Measurements from ENCODE around the gene TTI1. TPM values are rescaled to one million over a fixed set of nuclear protein-coding genes. Genes with fewer than 3 reads are reported as not detected.

The TTI1 gene
- polyA plus RNA-seq, 1 donor from 2014 or later, result 20.0 TPM

DNA sequence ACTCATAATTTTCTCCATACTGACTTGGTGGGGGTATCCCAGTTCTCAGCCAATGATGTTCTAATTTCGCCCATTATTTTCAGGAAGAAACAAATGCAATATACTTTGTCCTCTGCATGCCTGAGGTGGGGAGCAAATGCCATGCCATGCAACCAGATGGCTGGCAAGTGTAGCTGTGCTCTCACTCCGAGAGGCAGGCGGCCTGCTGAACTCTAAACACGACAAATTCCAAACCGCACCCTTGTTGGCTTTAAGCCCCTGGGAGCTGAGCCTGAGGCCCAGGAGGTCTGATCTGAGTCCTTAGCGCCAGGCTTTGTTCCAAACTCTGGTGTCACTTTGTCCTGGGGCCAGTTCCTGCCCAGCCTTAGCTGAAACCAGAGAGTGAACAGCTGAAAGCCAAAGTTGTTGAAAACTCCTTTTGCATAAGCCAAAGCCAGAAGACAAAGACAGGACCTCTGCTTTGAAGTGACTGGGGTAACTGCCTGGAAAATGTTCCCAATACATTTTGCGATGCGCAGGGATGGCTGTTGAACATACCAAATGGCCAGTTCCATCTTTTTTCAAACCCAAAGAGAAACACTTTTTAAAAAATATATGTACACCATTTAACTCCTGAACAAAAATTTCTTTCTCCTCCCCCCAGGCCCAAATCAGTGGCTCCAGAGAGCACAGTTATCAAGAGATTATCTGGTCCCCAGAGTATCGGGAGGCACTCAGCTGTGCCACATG is 46.2 kb downstream of the TTI1 start:
- no peak overlapping the region for H2AFZ ChIP-seq (ENCODE audit: low read depth, low read length)
- H3K36me3 ChIP-seq (ENCODE audit: insufficient read depth, low read length), result no peaks in the 10 kb centered on the region
- H4K20me1 ChIP-seq (ENCODE audit: insufficient read depth), result no peaks in the 10 kb centered on the region
- H3K9me3 ChIP-seq (ENCODE audit: low read length), result no peaks in the 10 kb centered on the region
- TF ChIP-seq MXI1 (conservative IDR thresholded peaks at IDR 0.05; ENCODE audit: poor library complexity, severe bottlenecking), result no peak
- no peak for TF ChIP-seq EP300 (conservative IDR thresholded peaks at IDR 0.05; ENCODE audit: poor library complexity, severe bottlenecking)
- TF ChIP-seq CTCF (IDR thresholded peaks at IDR 0.05; ENCODE audit: poor library complexity, severe bottlenecking), result no peak
- TF ChIP-seq POLR2AphosphoS5 (IDR thresholded peaks at IDR 0.05), result no peak
- TF ChIP-seq TAF1 (IDR thresholded peaks at IDR 0.05; ENCODE audit: low read depth), result no peak
- no peak for TF ChIP-seq SMC3 (conservative IDR thresholded peaks at IDR 0.05; ENCODE audit: poor library complexity)
- no peak for TF ChIP-seq EZH2 (IDR thresholded peaks at IDR 0.05; ENCODE audit: borderline replicate concordance, insufficient read depth, low read length, poor library complexity, severe bottlenecking)
- TF ChIP-seq, protein P1, sequence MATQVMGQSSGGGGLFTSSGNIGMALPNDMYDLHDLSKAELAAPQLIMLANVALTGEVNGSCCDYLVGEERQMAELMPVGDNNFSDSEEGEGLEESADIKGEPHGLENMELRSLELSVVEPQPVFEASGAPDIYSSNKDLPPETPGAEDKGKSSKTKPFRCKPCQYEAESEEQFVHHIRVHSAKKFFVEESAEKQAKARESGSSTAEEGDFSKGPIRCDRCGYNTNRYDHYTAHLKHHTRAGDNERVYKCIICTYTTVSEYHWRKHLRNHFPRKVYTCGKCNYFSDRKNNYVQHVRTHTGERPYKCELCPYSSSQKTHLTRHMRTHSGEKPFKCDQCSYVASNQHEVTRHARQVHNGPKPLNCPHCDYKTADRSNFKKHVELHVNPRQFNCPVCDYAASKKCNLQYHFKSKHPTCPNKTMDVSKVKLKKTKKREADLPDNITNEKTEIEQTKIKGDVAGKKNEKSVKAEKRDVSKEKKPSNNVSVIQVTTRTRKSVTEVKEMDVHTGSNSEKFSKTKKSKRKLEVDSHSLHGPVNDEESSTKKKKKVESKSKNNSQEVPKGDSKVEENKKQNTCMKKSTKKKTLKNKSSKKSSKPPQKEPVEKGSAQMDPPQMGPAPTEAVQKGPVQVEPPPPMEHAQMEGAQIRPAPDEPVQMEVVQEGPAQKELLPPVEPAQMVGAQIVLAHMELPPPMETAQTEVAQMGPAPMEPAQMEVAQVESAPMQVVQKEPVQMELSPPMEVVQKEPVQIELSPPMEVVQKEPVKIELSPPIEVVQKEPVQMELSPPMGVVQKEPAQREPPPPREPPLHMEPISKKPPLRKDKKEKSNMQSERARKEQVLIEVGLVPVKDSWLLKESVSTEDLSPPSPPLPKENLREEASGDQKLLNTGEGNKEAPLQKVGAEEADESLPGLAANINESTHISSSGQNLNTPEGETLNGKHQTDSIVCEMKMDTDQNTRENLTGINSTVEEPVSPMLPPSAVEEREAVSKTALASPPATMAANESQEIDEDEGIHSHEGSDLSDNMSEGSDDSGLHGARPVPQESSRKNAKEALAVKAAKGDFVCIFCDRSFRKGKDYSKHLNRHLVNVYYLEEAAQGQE (IDR thresholded peaks at IDR 0.05; ENCODE audit: borderline replicate concordance), result no peak
- no peak for TF ChIP-seq RAD21 (conservative IDR thresholded peaks at IDR 0.05)
- no peaks in the 10 kb centered on the region for H3K9me2 ChIP-seq (ENCODE audit: insufficient read depth, low read length)
- H3K9ac ChIP-seq (ENCODE audit: low read length), result no peak overlapping the region
- peak overlapping the region; percentile 53 for H3K27ac ChIP-seq (ENCODE audit: low read length)
- H3K79me2 ChIP-seq (replicated peaks; ENCODE audit: insufficient read depth, low read length), result no peaks in the 10 kb centered on the region
- no peak overlapping the region for H3K4me3 ChIP-seq (ENCODE audit: low read length)
- H3K4me2 ChIP-seq (ENCODE audit: low read length), result peak overlapping the region; percentile 25
- H3F3A ChIP-seq (ENCODE audit: insufficient read depth, low read length, poor library complexity, severe bottlenecking), result no peaks in the 10 kb centered on the region
- H3K27me3 ChIP-seq (ENCODE audit: insufficient read depth, low read depth, low read length), result no peaks in the 10 kb centered on the region

- no peak overlapping the region for H2AFZ ChIP-seq (ENCODE audit: low read depth, low read length)
- no peaks in the 10 kb centered on the region for H3K9me2 ChIP-seq (ENCODE audit: insufficient read depth, low read length)
- no peak for TF ChIP-seq EP300 (conservative IDR thresholded peaks at IDR 0.05; ENCODE audit: poor library complexity, severe bottlenecking)
- no peak for TF ChIP-seq RAD21 (conservative IDR thresholded peaks at IDR 0.05)
- no peak for TF ChIP-seq EZH2 (IDR thresholded peaks at IDR 0.05; ENCODE audit: borderline replicate concordance, insufficient read depth, low read length, poor library complexity, severe bottlenecking)
- no peak for TF ChIP-seq POLR2AphosphoS5 (IDR thresholded peaks at IDR 0.05)
- TF ChIP-seq, protein P1 (IDR thresholded peaks at IDR 0.05; ENCODE audit: borderline replicate concordance), result no peak
- no peak for TF ChIP-seq MXI1 (conservative IDR thresholded peaks at IDR 0.05; ENCODE audit: poor library complexity, severe bottlenecking)
- TF ChIP-seq SMC3 (conservative IDR thresholded peaks at IDR 0.05; ENCODE audit: poor library complexity), result no peak
- TF ChIP-seq CTCF (IDR thresholded peaks at IDR 0.05; ENCODE audit: poor library complexity, severe bottlenecking), result no peak
- TF ChIP-seq TAF1 (IDR thresholded peaks at IDR 0.05; ENCODE audit: low read depth), result no peak
- no peaks in the 10 kb centered on the region for H4K20me1 ChIP-seq (ENCODE audit: insufficient read depth)
- H3K27ac ChIP-seq (ENCODE audit: low read length), result peak overlapping the region; percentile 53
- no peaks in the 10 kb centered on the region for H3F3A ChIP-seq (ENCODE audit: insufficient read depth, low read length, poor library complexity, severe bottlenecking)
- H3K9me3 ChIP-seq (ENCODE audit: low read length), result no peaks in the 10 kb centered on the region
- no peak overlapping the region for H3K4me2 ChIP-seq (ENCODE audit: low read length)
- H3K79me2 ChIP-seq (replicated peaks; ENCODE audit: insufficient read depth, low read length), result no peaks in the 10 kb centered on the region
- H3K4me3 ChIP-seq (ENCODE audit: low read length), result no peak overlapping the region
- H3K36me3 ChIP-seq (ENCODE audit: insufficient read depth, low read length), result no peaks in the 10 kb centered on the region
- no peaks in the 10 kb centered on the region for H3K27me3 ChIP-seq (ENCODE audit: insufficient read depth, low read depth, low read length)
- peak overlapping the region; percentile 2 for H3K9ac ChIP-seq (ENCODE audit: low read length)
Measured at GRCh38 chr20:37986044-37986858, 47.0 kb downstream of the TTI1 start.

Data from neural cell (in vitro differentiated cells).